Mucosa of descending colon (tissue), 3 donors: ENCODE results near the gene CRYBA2. TPM values are rescaled to one million over a fixed set of nuclear protein-coding genes. Genes with fewer than 3 reads are reported as not detected.

Experiments used
- ATAC-seq: fragments of 200-7000 bp; cut with Tn5 transposase; one replicate; pipeline ENCODE4 v1.9.1; 2020; ENCODE audit warnings: mild to moderate bottlenecking, moderate library complexity
- DNase-seq, 3 donors: peaks; one replicate each; pipeline ENCODE4 v3.0.0-alpha.2; 2020
- H3K36me3 ChIP-seq: fragments of 200-600 bp; one replicate; pipeline ENCODE4 v1.8.0; 2021; ENCODE audit warnings: low read depth, mild to moderate bottlenecking
- H3K4me1 ChIP-seq: fragments of 200-600 bp; one replicate; pipeline ENCODE4 v1.8.0; 2021; ENCODE audit warnings: low read depth, mild to moderate bottlenecking
- H3K4me3 ChIP-seq: fragments of 200-600 bp; one replicate; pipeline ENCODE4 v1.8.0; 2021; ENCODE audit warnings: mild to moderate bottlenecking
- H3K9me3 ChIP-seq: fragments of 200-600 bp; one replicate; pipeline ENCODE4 v1.8.0; 2021; ENCODE audit warnings: mild to moderate bottlenecking
- CTCF ChIP-seq: fragments of 200-600 bp; IDR thresholded peaks from one replicate; pipeline ENCODE4 v1.8.0; 2022; ENCODE audit warnings: antibody characterized with exemption, mild to moderate bottlenecking
- intact Hi-C, 2 donors: fragments of 100-400 bp; cut with DNase I in 1 of 2; cut with micrococcal nuclease in 1 of 2; formaldehyde crosslinking; loops; one replicate each; pipeline versions ENCODE4 v1.11.0 to v1.11.1; 2022; cut with DNase I, micrococcal nuclease
- total RNA-seq, 3 donors: library from RNA; stranded (reverse); fragmentation: NEBNext Ultra II Directional in 2 of 3; extraction: Animal tissue kit (Norgen Biotek cat#: 25700) in 2 of 3; gene quantifications; one replicate each; pipeline versions ENCODE4 v1.2.1 to v1.2.4, GENCODE V29; 2021 to 2023
- donor health status: DM: no; HTN: no; CAD: no; lungs with moderate emphysema.
- donor health status: DM: no; HTN: no; CAD: no.
- donor health status: DM: no; HTN: yes; CAD: no.

The CRYBA2 gene
- total RNA-seq, 3 donors from 2014 or later = 1.2 to 6.1 (median 5.0) TPM

GRCh38 chr2:219022041-219022440 is 28.8 kb upstream of the CRYBA2 start:
- peak in 1 of 3 donors; percentile 35 for DNase-seq
- no peaks in the 10 kb centered on the region for H3K4me1 ChIP-seq
- H3K4me3 ChIP-seq = no peak overlapping the region
- ATAC-seq = no peak
- no peaks in the 10 kb centered on the region for H3K36me3 ChIP-seq
- intact Hi-C loops = no loop called here
- TF ChIP-seq CTCF = no peak
- H3K9me3 ChIP-seq = no peaks in the 10 kb centered on the region

GRCh38 chr2:219021591-219021990 is 28.4 kb upstream of the CRYBA2 start:
- H3K4me3 ChIP-seq = no peak overlapping the region
- ATAC-seq = no peak
- no peaks in the 10 kb centered on the region for H3K4me1 ChIP-seq
- TF ChIP-seq CTCF = no peak
- H3K36me3 ChIP-seq = no peaks in the 10 kb centered on the region
- intact Hi-C loops = no loop called here
- H3K9me3 ChIP-seq = no peaks in the 10 kb centered on the region
- peak in 1 of 3 donors; percentile 29 for DNase-seq

- DNase-seq = no peak
- intact Hi-C loops = no loop called here
- Histone ChIP-seq H3K4me3 (no peak overlapping the region), H3K4me1 (no peaks in the 10 kb centered on the region), H3K9me3 (no peaks in the 10 kb centered on the region), H3K36me3 (no peaks in the 10 kb centered on the region)
- no peak for TF ChIP-seq CTCF
- ATAC-seq = no peak
Measured at GRCh38 chr2:219020604-219021365, 27.6 kb upstream of the CRYBA2 start.

GRCh38 chr2:219019436-219019835 is 26.2 kb upstream of the CRYBA2 start:
- intact Hi-C loops = no loop called here
- DNase-seq (peak in 2 of 3 donors; percentile 8 to 27), ATAC-seq (no peak)
- H3K9me3 ChIP-seq = no peaks in the 10 kb centered on the region
- no peaks in the 10 kb centered on the region for H3K36me3 ChIP-seq
- H3K4me3 ChIP-seq = no peak overlapping the region
- TF ChIP-seq CTCF = no peak
- no peaks in the 10 kb centered on the region for H3K4me1 ChIP-seq

- Histone ChIP-seq H3K4me1 (no peaks in the 10 kb centered on the region), H3K9me3 (no peaks in the 10 kb centered on the region), H3K4me3 (no peak overlapping the region), H3K36me3 (no peaks in the 10 kb centered on the region)
- no peak for TF ChIP-seq CTCF
- intact Hi-C loops = no loop called here
- DNase-seq (peak in 2 of 3 donors; percentile 7 to 18), ATAC-seq (no peak)
Measured at GRCh38 chr2:219018726-219019125, 25.5 kb upstream of the CRYBA2 start.
